H9 (cell line): ENCODE data around the gene NRG3. TPM values are rescaled to one million over a fixed set of nuclear protein-coding genes. Genes with fewer than 3 reads are reported as not detected.

Source experiments
- DNase-seq: peaks from one replicate; pipeline ENCODE4 v3.0.0-alpha.2; 2017
- H2AFZ ChIP-seq: one replicate; pipeline ENCODE4 v1.6.1; 2013; ENCODE audit warnings: mild to moderate bottlenecking, low read length, control low read depth, moderate library complexity
- H2AK5ac ChIP-seq: 2 replicates; pipeline ENCODE4 v1.6.1; 2013; ENCODE audit warnings: low read length, control low read depth, mixed read lengths; ENCODE audit not compliant: insufficient read length
- H2BK120ac ChIP-seq: one replicate; pipeline ENCODE4 v1.6.1; 2013; ENCODE audit warnings: low read depth, mild to moderate bottlenecking, low read length, control low read depth, inconsistent platforms; ENCODE audit not compliant: poor library complexity, severe bottlenecking
- H2BK12ac ChIP-seq: 2 replicates; pipeline ENCODE4 v1.6.1; 2013; ENCODE audit warnings: low read length, control low read depth, mixed read lengths, low read depth; ENCODE audit not compliant: insufficient read length
- H2BK15ac ChIP-seq: 2 replicates; pipeline ENCODE4 v1.6.1; 2013; ENCODE audit warnings: low read depth, low read length, control low read depth
- H2BK20ac ChIP-seq: one replicate; pipeline ENCODE4 v1.6.1; 2013; ENCODE audit warnings: low read depth, mild to moderate bottlenecking, low read length, control low read depth, inconsistent platforms; ENCODE audit not compliant: poor library complexity, severe bottlenecking
- H2BK5ac ChIP-seq: 2 replicates; pipeline ENCODE4 v1.6.1; 2013; ENCODE audit warnings: low read length, control low read depth, mixed read lengths; ENCODE audit not compliant: insufficient read length
- H3K14ac ChIP-seq: 2 replicates; pipeline ENCODE4 v1.6.1; 2013; ENCODE audit warnings: low read length, control low read depth; ENCODE audit not compliant: insufficient read depth
- H3K18ac ChIP-seq: 2 replicates; pipeline ENCODE4 v1.6.1; 2013; ENCODE audit warnings: low read depth, mild to moderate bottlenecking, mixed read lengths, low read length, control low read depth; ENCODE audit not compliant: insufficient read length
- H3K23ac ChIP-seq: 2 replicates; pipeline ENCODE4 v1.6.1; 2013; ENCODE audit warnings: low read length, control low read depth, mixed read lengths, low read depth; ENCODE audit not compliant: insufficient read length
- H3K23me2 ChIP-seq: 2 replicates; pipeline ENCODE4 v1.6.1; 2013; ENCODE audit warnings: low read depth, mild to moderate bottlenecking, mixed read lengths, low read length, control low read depth; ENCODE audit not compliant: insufficient read length, poor library complexity, severe bottlenecking
- H3K27ac ChIP-seq: 2 replicates; pipeline ENCODE4 v1.5.1; 2013; ENCODE audit warnings: low read length, control low read depth, mixed read lengths, low read depth; ENCODE audit not compliant: insufficient read length
- H3K27me3 ChIP-seq: 2 replicates; pipeline ENCODE4 v1.6.1; 2013; ENCODE audit warnings: low read length, control low read depth, inconsistent platforms; ENCODE audit not compliant: insufficient read depth
- H3K4ac ChIP-seq: 2 replicates; pipeline ENCODE4 v1.6.1; 2013; ENCODE audit warnings: low read depth, mild to moderate bottlenecking, control low read depth, inconsistent platforms, low read length, moderate library complexity
- H3K4me1 ChIP-seq: 2 replicates; pipeline ENCODE4 v1.6.1; 2013; ENCODE audit warnings: low read length, control low read depth, inconsistent platforms; ENCODE audit not compliant: insufficient read depth
- H3K4me2 ChIP-seq: 2 replicates; pipeline ENCODE4 v1.6.1; 2013; ENCODE audit warnings: low read length, control low read depth, mixed read lengths; ENCODE audit not compliant: insufficient read length, insufficient read depth
- H3K56ac ChIP-seq: 2 replicates; pipeline ENCODE4 v1.6.1; 2013; ENCODE audit warnings: low read depth, mild to moderate bottlenecking, mixed read lengths, low read length, control low read depth; ENCODE audit not compliant: insufficient read length
- H3K79me1 ChIP-seq: 2 replicates; pipeline ENCODE4 v1.6.1; 2013; ENCODE audit warnings: low read depth, mild to moderate bottlenecking, moderate library complexity, low read length, control low read depth, inconsistent platforms; ENCODE audit not compliant: insufficient read depth, poor library complexity, severe bottlenecking
- H3K79me2 ChIP-seq: 2 replicates; pipeline ENCODE4 v1.6.1; 2013; ENCODE audit warnings: low read length, control low read depth, inconsistent platforms; ENCODE audit not compliant: insufficient read depth
- H3K9ac ChIP-seq: 2 replicates; pipeline ENCODE4 v1.6.1; 2013; ENCODE audit warnings: low read length, control low read depth, mixed read lengths; ENCODE audit not compliant: insufficient read length; ENCODE audit errors: extremely low read depth
- H3K9me3 ChIP-seq: one replicate; pipeline ENCODE4 v1.6.1; 2013; ENCODE audit warnings: low read depth, low read length, inconsistent platforms; ENCODE audit not compliant: control insufficient read depth
- H3T11ph ChIP-seq: one replicate; pipeline ENCODE4 v1.6.1; 2013; ENCODE audit warnings: mild to moderate bottlenecking, low read length, control low read depth, inconsistent platforms
- H4K20me1 ChIP-seq: one replicate; pipeline ENCODE4 v1.6.1; 2013; ENCODE audit not compliant: control insufficient read depth, insufficient read length, insufficient read depth
- H4K5ac ChIP-seq: 2 replicates; pipeline ENCODE4 v1.6.1; 2013; ENCODE audit warnings: low read depth, mild to moderate bottlenecking, mixed read lengths, low read length, control low read depth; ENCODE audit not compliant: insufficient read length
- H4K8ac ChIP-seq: replicated peaks from 2 replicates; pipeline ENCODE4 v1.6.1; 2013; ENCODE audit warnings: low read length, control low read depth, mixed read lengths, low read depth; ENCODE audit not compliant: insufficient read length
- H4K91ac ChIP-seq: 2 replicates; pipeline ENCODE4 v1.6.1; 2013; ENCODE audit warnings: low read depth, mild to moderate bottlenecking, moderate library complexity, mixed read lengths, low read length, control low read depth; ENCODE audit not compliant: insufficient read length
- H3K27ac Mint-ChIP-seq, 3 experiments: 2 replicates in 2 of 3; 3 replicates in 1 of 3; pipeline ENCODE4 v1.8.0; 2020 to 2021; ENCODE audit warnings: mixed read lengths in 3 of 3, mild to moderate bottlenecking in 1 of 3, moderate library complexity in 1 of 3
- H3K27me3 Mint-ChIP-seq: 2 replicates; pipeline ENCODE4 v1.8.0; 2021; ENCODE audit warnings: low read depth, mild to moderate bottlenecking, moderate library complexity, mixed read lengths
- H3K36me3 Mint-ChIP-seq, 3 experiments: 2 replicates in 2 of 3; 3 replicates in 1 of 3; pipeline ENCODE4 v1.8.0; 2020 to 2021; ENCODE audit warnings: low read depth in 3 of 3, mixed read lengths in 3 of 3; ENCODE audit not compliant: insufficient read depth in 1 of 3
- H3K4me1 Mint-ChIP-seq, 2 experiments: 2 replicates each; pipeline ENCODE4 v1.8.0; 2020; ENCODE audit warnings: mixed read lengths in 2 of 2
- H3K4me3 Mint-ChIP-seq, 2 experiments: 2 replicates in 1 of 2; 3 replicates in 1 of 2; pipeline ENCODE4 v1.8.0; 2020 to 2021; ENCODE audit warnings: mild to moderate bottlenecking in 2 of 2, mixed read lengths in 2 of 2, moderate library complexity in 1 of 2
- H3K9me3 Mint-ChIP-seq, 2 experiments: 2 replicates in 1 of 2; 3 replicates in 1 of 2; pipeline ENCODE4 v1.8.0; 2020; ENCODE audit warnings: mild to moderate bottlenecking in 2 of 2, mixed read lengths in 2 of 2, moderate library complexity in 1 of 2
- WGBS: extraction: QIAGEN DNeasy Blood & Tissue Kit; methylation state at CpG from one replicate; pipeline ENCODE4 v1.1.7; 2013; ENCODE audit warnings: missing lambda C conversion rate, low lambda C conversion rate, mixed read lengths; ENCODE audit not compliant: insufficient read length; ENCODE audit errors: extremely low coverage; 5-methylcytosine and 5-hydroxymethylcytosine counted together
- total RNA-seq: library from RNA; stranded (reverse); gene quantifications from 2 replicates; pipeline ENCODE4 v1.2.1, GENCODE V29; 2021
- TF ChIP-seq, protein P1 (sequence below): fragments of 200-600 bp; sonication (generic); conservative IDR thresholded peaks from 3 replicates; pipeline ENCODE4 v1.8.0; 2021; ENCODE audit warnings: antibody characterized with exemption, mild to moderate bottlenecking

Gene NRG3
- total RNA-seq, 1 experiment from 2014 or later = 1.6 TPM

DNA sequence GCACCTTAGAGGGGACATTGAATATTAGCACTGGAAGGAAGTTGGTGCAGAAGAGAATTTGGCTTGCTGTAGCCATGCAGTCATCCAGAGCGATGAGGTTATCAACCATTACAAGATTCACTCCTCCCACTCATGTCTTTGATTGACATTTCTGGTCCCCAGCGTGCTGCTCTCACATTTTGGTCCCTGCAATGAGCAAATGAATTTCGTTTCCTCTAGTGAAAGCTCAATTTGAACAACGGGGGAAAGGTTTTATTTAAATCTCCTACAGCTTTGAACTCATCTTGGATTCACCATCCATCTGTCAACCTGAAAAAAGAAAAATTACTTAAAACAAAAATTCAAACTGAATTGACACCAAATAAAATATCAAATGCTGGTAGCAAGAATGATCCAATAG is 975.2 kb downstream of the NRG3 start:
- Histone ChIP-seq H4K5ac (no peak overlapping the region), H3K4me1 (0 out of 2 replicates have a peak, but pooled peaks cover 2% of the 10 kb centered on the region), H3K79me2 (no peaks in the 10 kb centered on the region), H4K20me1 (no peaks in the 10 kb centered on the region), H3K79me1 (no peaks in the 10 kb centered on the region), H3K4ac (no peak overlapping the region), H2BK12ac (no peak overlapping the region), H2BK120ac (no peak overlapping the region), H3K23me2 (no peaks in the 10 kb centered on the region), H3K56ac (no peak overlapping the region), H3K27me3 (no peaks in the 10 kb centered on the region), H3K27ac (no peak overlapping the region), H4K91ac (no peak overlapping the region), H3K9ac (no peak overlapping the region), H3K9me3 (no peaks in the 10 kb centered on the region), H3K18ac (no peak overlapping the region), H2BK15ac (no peak overlapping the region), H2AK5ac (no peak overlapping the region), H3T11ph (no peak overlapping the region), H3K23ac (no peak overlapping the region), H4K8ac (no peak overlapping the region), H2BK5ac (no peak overlapping the region), H2BK20ac (no peak overlapping the region), H2AFZ (no peak overlapping the region), H3K14ac (no peak overlapping the region), H3K4me2 (no peak overlapping the region)
- Mint-ChIP-seq H3K9me3 (peaks cover 5 to 10% of the 10 kb centered on the region in 2 experiments; a peak in 4 of 5 replicates), H3K4me1 (peaks cover 3% of the 10 kb centered on the region in 2 experiments; a peak in 1 of 4 replicates), H3K36me3 (0 out of 7 replicates have a peak, but pooled peaks cover 0 to 5% (median 0%) of the 10 kb centered on the region in 3 experiments), H3K4me3 (no peak overlapping the region), H3K27me3 (no peaks in the 10 kb centered on the region), H3K27ac (no peak overlapping the region)
- WGBS = no CpG with 5 or more reads among the region's 4 CpGs
- DNase-seq = no peak
- TF ChIP-seq, protein P1, sequence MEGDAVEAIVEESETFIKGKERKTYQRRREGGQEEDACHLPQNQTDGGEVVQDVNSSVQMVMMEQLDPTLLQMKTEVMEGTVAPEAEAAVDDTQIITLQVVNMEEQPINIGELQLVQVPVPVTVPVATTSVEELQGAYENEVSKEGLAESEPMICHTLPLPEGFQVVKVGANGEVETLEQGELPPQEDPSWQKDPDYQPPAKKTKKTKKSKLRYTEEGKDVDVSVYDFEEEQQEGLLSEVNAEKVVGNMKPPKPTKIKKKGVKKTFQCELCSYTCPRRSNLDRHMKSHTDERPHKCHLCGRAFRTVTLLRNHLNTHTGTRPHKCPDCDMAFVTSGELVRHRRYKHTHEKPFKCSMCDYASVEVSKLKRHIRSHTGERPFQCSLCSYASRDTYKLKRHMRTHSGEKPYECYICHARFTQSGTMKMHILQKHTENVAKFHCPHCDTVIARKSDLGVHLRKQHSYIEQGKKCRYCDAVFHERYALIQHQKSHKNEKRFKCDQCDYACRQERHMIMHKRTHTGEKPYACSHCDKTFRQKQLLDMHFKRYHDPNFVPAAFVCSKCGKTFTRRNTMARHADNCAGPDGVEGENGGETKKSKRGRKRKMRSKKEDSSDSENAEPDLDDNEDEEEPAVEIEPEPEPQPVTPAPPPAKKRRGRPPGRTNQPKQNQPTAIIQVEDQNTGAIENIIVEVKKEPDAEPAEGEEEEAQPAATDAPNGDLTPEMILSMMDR = no peak
